HG03066 (cell line): ENCODE measurements around the gene SLC12A6.
"Not testable (repeated sequence)": the region's sequence is repeated elsewhere in the genome, so short reads cannot be mapped to it uniquely, and the experiment has no call there.

Experiments
- ATAC-seq: cut with Tn5 transposase; IDR thresholded peaks from one replicate; pipeline ENCODE4 v1.9.1; 2021; ENCODE audit warnings: low read depth; ENCODE audit not compliant: unreplicated experiment

Gene SLC12A6

GRCh38 chr15:34337557-34338306 lies at the start of gene SLC12A6:
TSS of gene SLC12A6 (minus strand) at chr15:34337781. CDS start at chr15:34336680, 1,101 bp downstream.
- peak; percentile 59 for ATAC-seq

- ATAC-seq: not testable (repeated sequence)
These were observed 44.4 kb upstream of the SLC12A6 start for GRCh38 chr15:34381829-34382521.

GRCh38 chr15:34380491-34380890 lies 42.9 kb upstream of the SLC12A6 start:
- ATAC-seq: not testable (repeated sequence)

- ATAC-seq: no peak
These were observed 39.3 kb upstream of the SLC12A6 start for GRCh38 chr15:34376856-34377255.

- ATAC-seq: not testable (repeated sequence)
These were observed 38.0 kb upstream of the SLC12A6 start for GRCh38 chr15:34375541-34375940.

GRCh38 chr15:34374816-34375215 lies 37.2 kb upstream of the SLC12A6 start:
- ATAC-seq: no peak

- no peak for ATAC-seq
These were observed 36.4 kb upstream of the SLC12A6 start for GRCh38 chr15:34373951-34374350.

- ATAC-seq: no peak
These were observed 33.1 kb upstream of the SLC12A6 start for GRCh38 chr15:34370643-34371042.

- ATAC-seq: no peak
These were observed 32.5 kb upstream of the SLC12A6 start for GRCh38 chr15:34370129-34370528.

GRCh38 chr15:34367101-34368081 lies 29.8 kb upstream of the SLC12A6 start, which contains the start of gene LPCAT4:
TSS of gene LPCAT4 (minus strand) at chr15:34367196. CDS start at chr15:34367100, 96 bp downstream.
- ATAC-seq: peak; percentile 75

- ATAC-seq: no peak
These were observed 28.9 kb upstream of the SLC12A6 start for GRCh38 chr15:34366271-34367065.

GRCh38 chr15:34365836-34366235 lies 28.3 kb upstream of the SLC12A6 start:
- no peak for ATAC-seq

GRCh38 chr15:34365091-34365825 lies 27.7 kb upstream of the SLC12A6 start:
- no peak for ATAC-seq

GRCh38 chr15:34364041-34364440 lies 26.5 kb upstream of the SLC12A6 start:
- no peak for ATAC-seq

GRCh38 chr15:34362047-34362773 lies 24.6 kb upstream of the SLC12A6 start:
- ATAC-seq: no peak

- no peak for ATAC-seq
These were observed 23.7 kb upstream of the SLC12A6 start for GRCh38 chr15:34361278-34361677.

GRCh38 chr15:34360298-34360697 lies 22.7 kb upstream of the SLC12A6 start:
- no peak for ATAC-seq

GRCh38 chr15:34359416-34359815 lies 21.8 kb upstream of the SLC12A6 start:
- no peak for ATAC-seq

- ATAC-seq: no peak
These were observed 21.4 kb upstream of the SLC12A6 start for GRCh38 chr15:34358948-34359347.
